Measurements from ENCODE around the gene NPSR1. TPM values are rescaled to one million over a fixed set of nuclear protein-coding genes. Genes with fewer than 3 reads are reported as not detected.

Gene NPSR1
- total RNA-seq, 1 donor from 2014 or later: not detected

DNA sequence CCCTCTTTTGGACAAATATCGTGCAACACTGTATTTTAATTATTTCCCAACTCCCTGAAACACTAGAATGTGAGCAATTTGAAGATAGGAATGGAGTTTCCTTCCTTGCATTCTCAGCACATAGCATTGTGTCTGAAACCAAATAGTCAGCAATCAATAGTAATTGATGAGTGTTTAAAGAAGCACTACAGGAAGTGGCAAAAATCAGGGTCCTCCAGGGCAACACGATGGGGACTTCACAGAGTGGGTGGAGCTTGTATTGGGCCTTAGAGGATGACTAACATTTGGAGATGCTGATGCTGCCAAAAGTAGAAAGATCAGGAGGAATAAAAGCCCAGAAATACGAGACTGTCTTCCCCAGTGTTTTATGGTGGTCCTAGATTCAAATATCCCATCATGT is 94.9 kb downstream of the NPSR1 start:
- no peak overlapping the region for H3K27ac Mint-ChIP-seq (ENCODE audit: unreplicated experiment)

DNA sequence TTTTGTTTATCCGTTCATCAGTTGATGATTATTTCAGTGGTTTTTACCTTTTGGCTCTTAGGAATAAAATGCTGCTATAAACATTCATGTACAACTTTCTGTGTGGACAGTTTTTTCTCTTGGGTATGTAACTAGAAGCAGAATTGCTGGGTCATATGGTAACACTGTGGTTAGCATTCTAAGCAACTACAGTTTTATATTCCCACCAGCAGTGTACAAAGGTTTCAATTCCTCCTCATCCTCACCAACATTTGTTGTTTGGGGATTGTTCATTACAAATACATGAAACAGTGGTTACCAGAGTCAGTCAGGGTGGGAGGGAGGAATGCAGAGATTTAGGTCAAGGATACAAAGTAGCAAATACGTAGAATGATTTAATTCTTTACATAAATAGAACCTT is 97.0 kb downstream of the NPSR1 start:
- Mint-ChIP-seq H3K9me3 (ENCODE audit: unreplicated experiment) (no peaks in the 10 kb centered on the region), H3K36me3 (ENCODE audit: low read depth, unreplicated experiment) (no peaks in the 10 kb centered on the region), H3K27ac (ENCODE audit: unreplicated experiment) (no peak overlapping the region), H3K4me1 (ENCODE audit: low read depth, unreplicated experiment) (peaks cover 30% of the 10 kb centered on the region), H3K4me3 (ENCODE audit: unreplicated experiment) (no peak overlapping the region), H3K27me3 (ENCODE audit: low read depth, unreplicated experiment) (peaks cover 5% of the 10 kb centered on the region)
- TF ChIP-seq EZH2 (IDR thresholded peaks at IDR 0.05; ENCODE audit: insufficient read depth, low read length): no peak
- TF ChIP-seq CTCF (IDR thresholded peaks at IDR 0.05; ENCODE audit: insufficient read depth, low read depth, low read length): no peak
- H3K4me1 ChIP-seq (ENCODE audit: insufficient read depth, low read length): no peaks in the 10 kb centered on the region
- H3K79me2 ChIP-seq (ENCODE audit: insufficient read depth, low read length): no peaks in the 10 kb centered on the region
- no peak overlapping the region for H3K27ac ChIP-seq (ENCODE audit: low read depth, low read length)
- H2AFZ ChIP-seq (ENCODE audit: low read depth, low read length): no peak overlapping the region
- no peaks in the 10 kb centered on the region for H3K9me3 ChIP-seq (ENCODE audit: insufficient read depth, low read depth, low read length)
- H4K20me1 ChIP-seq (ENCODE audit: insufficient read depth, low read length): no peaks in the 10 kb centered on the region
- H3K9ac ChIP-seq (ENCODE audit: low read length): no peak overlapping the region
- no peak overlapping the region for H3K4me2 ChIP-seq (ENCODE audit: low read length)
- H3K4me3 ChIP-seq (ENCODE audit: insufficient read depth, low read depth, low read length): no peak overlapping the region
- no peaks in the 10 kb centered on the region for H3K36me3 ChIP-seq (ENCODE audit: insufficient read depth, low read length)
- peaks cover 2% of the 10 kb centered on the region for H3K27me3 ChIP-seq (ENCODE audit: insufficient read depth, low read length)
- DNase-seq (ENCODE audit: low read depth): no peak
- no peak for FAIRE-seq

More for the DNA sequence above, 94.9 kb downstream of the NPSR1 start:
- Histone ChIP-seq H3K79me2 (ENCODE audit: insufficient read depth, low read length) (no peaks in the 10 kb centered on the region), H3K4me3 (ENCODE audit: insufficient read depth, low read depth, low read length) (no peak overlapping the region), H4K20me1 (ENCODE audit: insufficient read depth, low read length) (no peaks in the 10 kb centered on the region), H3K4me1 (ENCODE audit: insufficient read depth, low read length) (peaks cover 10% of the 10 kb centered on the region), H2AFZ (ENCODE audit: low read depth, low read length) (no peak overlapping the region), H3K27me3 (ENCODE audit: insufficient read depth, low read length) (peaks cover 2% of the 10 kb centered on the region), H3K9me3 (ENCODE audit: insufficient read depth, low read depth, low read length) (no peaks in the 10 kb centered on the region), H3K4me2 (ENCODE audit: low read length) (no peak overlapping the region), H3K9ac (ENCODE audit: low read length) (no peak overlapping the region), H3K36me3 (ENCODE audit: insufficient read depth, low read length) (no peaks in the 10 kb centered on the region), H3K27ac (ENCODE audit: low read depth, low read length) (no peak overlapping the region)
- no peaks in the 10 kb centered on the region for H3K36me3 Mint-ChIP-seq (ENCODE audit: low read depth, unreplicated experiment)
- TF ChIP-seq EZH2 (IDR thresholded peaks at IDR 0.05; ENCODE audit: insufficient read depth, low read length): no peak
- TF ChIP-seq CTCF (IDR thresholded peaks at IDR 0.05; ENCODE audit: insufficient read depth, low read depth, low read length): no peak
- H3K4me3 Mint-ChIP-seq (ENCODE audit: unreplicated experiment): no peak overlapping the region
- peaks cover 5% of the 10 kb centered on the region for H3K27me3 Mint-ChIP-seq (ENCODE audit: low read depth, unreplicated experiment)
- FAIRE-seq (no peak), DNase-seq (ENCODE audit: low read depth) (no peak)
- no peaks in the 10 kb centered on the region for H3K9me3 Mint-ChIP-seq (ENCODE audit: unreplicated experiment)
- peaks cover 29% of the 10 kb centered on the region for H3K4me1 Mint-ChIP-seq (ENCODE audit: low read depth, unreplicated experiment)

GRCh38 chr7:34756025-34756437 is 98.0 kb downstream of the NPSR1 start:
- Histone ChIP-seq H3K4me3 (ENCODE audit: insufficient read depth, low read depth, low read length) (no peak overlapping the region), H4K20me1 (ENCODE audit: insufficient read depth, low read length) (no peaks in the 10 kb centered on the region), H3K79me2 (ENCODE audit: insufficient read depth, low read length) (no peaks in the 10 kb centered on the region), H3K9me3 (ENCODE audit: insufficient read depth, low read depth, low read length) (no peaks in the 10 kb centered on the region), H3K4me2 (ENCODE audit: low read length) (no peak overlapping the region), H2AFZ (ENCODE audit: low read depth, low read length) (no peak overlapping the region), H3K9ac (ENCODE audit: low read length) (no peak overlapping the region), H3K27me3 (ENCODE audit: insufficient read depth, low read length) (peaks cover 2% of the 10 kb centered on the region), H3K36me3 (ENCODE audit: insufficient read depth, low read length) (no peaks in the 10 kb centered on the region), H3K27ac (ENCODE audit: low read depth, low read length) (no peak overlapping the region), H3K4me1 (ENCODE audit: insufficient read depth, low read length) (no peaks in the 10 kb centered on the region)
- TF ChIP-seq EZH2 (IDR thresholded peaks at IDR 0.05; ENCODE audit: insufficient read depth, low read length): no peak
- TF ChIP-seq CTCF (IDR thresholded peaks at IDR 0.05; ENCODE audit: insufficient read depth, low read depth, low read length): no peak
- FAIRE-seq (no peak), DNase-seq (ENCODE audit: low read depth) (peak; percentile 56)
- Mint-ChIP-seq H3K27ac (ENCODE audit: unreplicated experiment) (no peak overlapping the region), H3K27me3 (ENCODE audit: low read depth, unreplicated experiment) (peaks cover 5% of the 10 kb centered on the region), H3K9me3 (ENCODE audit: unreplicated experiment) (no peaks in the 10 kb centered on the region), H3K36me3 (ENCODE audit: low read depth, unreplicated experiment) (no peaks in the 10 kb centered on the region), H3K4me3 (ENCODE audit: unreplicated experiment) (no peak overlapping the region), H3K4me1 (ENCODE audit: low read depth, unreplicated experiment) (peaks cover 40% of the 10 kb centered on the region)

Measured in astrocyte (in vitro differentiated cells and primary cell).